HEK293 (cell line): Measurements from ENCODE around the gene CDON.

Source experiments
- CTCF ChIA-PET: fragments of 350-600 bp; formaldehyde crosslinking; extraction: SDS; loops from one replicate; lab custom pipeline; 2021; ENCODE audit warnings: antibody characterized with exemption; lab: Yijun Ruan, JAX
- POLR2A ChIA-PET: fragments of 300-600 bp; formaldehyde crosslinking; extraction: SDS; loops from one replicate; lab custom pipeline; 2020; ENCODE audit warnings: antibody characterized with exemption, inconsistent platforms; lab: Yijun Ruan, JAX
- H3K27ac ChIP-seq: fragments of 200-500 bp; sonication (Bioruptor generic); 2 replicates; pipeline ENCODE4 v1.5.1; 2014; ENCODE audit warnings: low read depth, low read length, control low read depth, inconsistent platforms; ENCODE audit errors: extremely low read depth
- H3K36me3 ChIP-seq, 2 experiments: fragments of 200-500 bp in 1 of 2; sonication (Bioruptor generic) in 1 of 2; 1 replicate in 1 of 2; 2 replicates in 1 of 2; pipeline ENCODE4 v1.5.1; 2014 to 2017; ENCODE audit warnings: inconsistent platforms in 2 of 2, low read length in 2 of 2; ENCODE audit not compliant: control insufficient read depth in 2 of 2, insufficient read depth in 1 of 2
- H3K4me1 ChIP-seq: fragments of 200-500 bp; sonication (Bioruptor generic); 2 replicates; pipeline ENCODE4 v1.5.1; 2014; ENCODE audit warnings: mild to moderate bottlenecking, low read length, inconsistent platforms; ENCODE audit not compliant: control insufficient read depth, insufficient read depth
- H3K4me3 ChIP-seq: 2 replicates; pipeline ENCODE4 v1.5.1; 2011; ENCODE audit warnings: low read depth, mild to moderate bottlenecking, control low read depth, low read length, moderate library complexity
- H3K9me3 ChIP-seq: fragments of 200-500 bp; sonication (Bioruptor generic); 2 replicates; pipeline ENCODE4 v1.5.1; 2014; ENCODE audit warnings: low read depth, low read length, inconsistent platforms; ENCODE audit not compliant: control insufficient read depth, insufficient read depth
- CTCF ChIP-seq: fragments of 450-650 bp; formaldehyde crosslinking; IDR thresholded peaks from 2 replicates; pipeline ENCODE4 v1.5.1; 2016; ENCODE audit warnings: missing biosample characterization, missing genetic modification characterization
- GLI4 ChIP-seq: fragments of 450-650 bp; formaldehyde crosslinking; IDR thresholded peaks from 2 replicates; pipeline ENCODE4 v1.5.1; 2016; ENCODE audit warnings: missing biosample characterization, missing genetic modification characterization
- GLIS2 ChIP-seq: fragments of 450-650 bp; formaldehyde crosslinking; IDR thresholded peaks from 2 replicates; pipeline ENCODE4 v1.5.1; 2016; ENCODE audit warnings: missing biosample characterization, missing genetic modification characterization
- KLF8 ChIP-seq: fragments of 450-650 bp; formaldehyde crosslinking; IDR thresholded peaks from 2 replicates; pipeline ENCODE4 v1.5.1; 2016; ENCODE audit warnings: missing biosample characterization, missing genetic modification characterization
- PRDM1 ChIP-seq: fragments of 450-650 bp; formaldehyde crosslinking; IDR thresholded peaks from 2 replicates; pipeline ENCODE4; 2016; ENCODE audit warnings: missing biosample characterization, missing genetic modification characterization
- SP7 ChIP-seq: fragments of 450-650 bp; formaldehyde crosslinking; IDR thresholded peaks from 2 replicates; pipeline ENCODE4 v1.5.1; 2016; ENCODE audit warnings: missing biosample characterization, missing genetic modification characterization
- WT1 ChIP-seq: fragments of 450-650 bp; formaldehyde crosslinking; IDR thresholded peaks from 2 replicates; pipeline ENCODE4 v1.5.1; 2016; ENCODE audit warnings: missing biosample characterization, missing genetic modification characterization
- YY2 ChIP-seq: fragments of 450-650 bp; formaldehyde crosslinking; IDR thresholded peaks from 2 replicates; pipeline ENCODE4 v1.5.1; 2016; ENCODE audit warnings: missing biosample characterization, missing genetic modification characterization
- ZIC2 ChIP-seq: fragments of 450-650 bp; formaldehyde crosslinking; IDR thresholded peaks from 2 replicates; pipeline ENCODE4 v1.5.1; 2016; ENCODE audit warnings: missing biosample characterization, missing genetic modification characterization
- ZNF114 ChIP-seq: fragments of 450-650 bp; formaldehyde crosslinking; IDR thresholded peaks from 2 replicates; pipeline ENCODE4 v1.5.0; 2017; ENCODE audit warnings: missing biosample characterization, missing genetic modification characterization
- ZNF354C ChIP-seq: fragments of 450-650 bp; formaldehyde crosslinking; IDR thresholded peaks from 2 replicates; pipeline ENCODE4 v1.5.1; 2016; ENCODE audit warnings: missing biosample characterization, missing genetic modification characterization, low read depth, borderline replicate concordance
- ZNF362 ChIP-seq: fragments of 450-650 bp; formaldehyde crosslinking; IDR thresholded peaks from 2 replicates; pipeline ENCODE4 v1.5.1; 2016; ENCODE audit warnings: missing biosample characterization, missing genetic modification characterization
- ZNF488 ChIP-seq: fragments of 450-650 bp; formaldehyde crosslinking; IDR thresholded peaks from 2 replicates; pipeline ENCODE4 v1.5.1; 2016; ENCODE audit warnings: missing biosample characterization, missing genetic modification characterization
- ZNF560 ChIP-seq: fragments of 450-650 bp; formaldehyde crosslinking; IDR thresholded peaks from 2 replicates; pipeline ENCODE4 v1.5.1; 2017; ENCODE audit warnings: missing biosample characterization, missing genetic modification characterization, borderline replicate concordance
- ZNF571 ChIP-seq: fragments of 450-650 bp; formaldehyde crosslinking; IDR thresholded peaks from 2 replicates; pipeline ENCODE4 v1.5.0; 2017; ENCODE audit warnings: missing biosample characterization, missing genetic modification characterization
- ZNF654 ChIP-seq: fragments of 450-650 bp; formaldehyde crosslinking; IDR thresholded peaks from 2 replicates; pipeline ENCODE4 v1.5.1; 2016; ENCODE audit warnings: low read depth, missing biosample characterization, missing genetic modification characterization
- ZNF670 ChIP-seq: fragments of 450-650 bp; formaldehyde crosslinking; IDR thresholded peaks from 2 replicates; pipeline ENCODE4 v1.5.1; 2016; ENCODE audit warnings: missing biosample characterization, missing genetic modification characterization, low read depth
- ZNF792 ChIP-seq: fragments of 450-650 bp; formaldehyde crosslinking; IDR thresholded peaks from 2 replicates; pipeline ENCODE4 v1.5.1; 2016; ENCODE audit warnings: missing biosample characterization, missing genetic modification characterization

The CDON gene

DNA sequence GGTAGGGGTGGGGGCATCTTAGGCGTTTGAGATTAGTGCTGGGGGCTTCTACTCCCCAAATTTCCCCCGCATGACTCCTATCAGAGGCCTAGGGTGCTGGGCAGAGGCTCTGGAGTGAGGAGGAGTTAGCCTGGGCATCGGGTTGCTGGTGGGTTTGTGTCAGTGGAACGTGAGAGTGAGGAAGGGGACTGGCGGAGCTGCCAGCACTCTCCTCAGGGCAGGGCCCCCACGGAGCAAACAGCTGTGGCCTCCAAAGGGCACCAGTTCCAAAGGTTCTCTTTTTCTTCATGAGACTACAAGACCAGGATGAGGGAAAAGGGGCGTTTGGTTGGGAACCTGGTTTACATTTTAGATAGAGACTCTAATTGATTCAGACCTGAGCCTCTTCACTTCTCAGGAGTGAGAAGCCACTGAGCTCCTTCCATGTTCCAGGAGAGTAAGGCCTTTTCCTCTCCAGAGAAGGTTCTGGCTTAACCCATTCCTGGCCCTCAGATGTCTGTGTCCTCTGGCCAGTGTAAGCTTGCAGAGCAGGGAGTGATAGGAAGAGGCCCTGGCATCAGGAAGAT lies 35.6 kb upstream of the CDON start (continued):
- TF ChIP-seq ZNF362 (tag by site-specific recombination) (no peak), ZNF571 (tag by site-specific recombination) (no peak), SP7 (tag by site-specific recombination) (no peak), PRDM1 (no peak)

DNA sequence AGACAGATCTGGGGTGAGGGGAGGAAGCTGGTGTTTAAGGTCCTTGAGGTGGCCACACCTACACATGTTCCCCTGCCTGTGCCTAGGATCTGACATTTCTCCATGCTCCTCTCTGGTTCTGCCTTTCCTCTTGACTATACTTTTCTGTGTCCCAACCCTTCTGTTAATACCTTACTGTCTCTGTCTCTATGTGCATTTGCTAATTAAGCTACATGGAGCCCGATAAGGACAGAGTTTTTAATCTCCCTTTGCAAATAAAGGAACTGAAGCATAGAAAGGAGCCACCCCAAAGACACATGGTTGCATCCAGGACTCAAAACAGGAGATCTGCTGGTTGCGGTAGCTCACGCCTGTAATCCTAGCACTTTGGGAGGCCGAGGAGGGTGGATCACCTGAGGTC lies 33.1 kb upstream of the CDON start:
- ChIA-PET POLR2A (interaction anchor here (1.3 kb wide), 1 partner anchor 9 kb away, joined by 3 read pairs; no protein-coding TSS in a partner anchor), CTCF (no interaction called here)
- no peaks in the 10 kb centered on the region for H3K36me3 ChIP-seq
- H3K9me3 ChIP-seq: no peaks in the 10 kb centered on the region
- no peak for TF ChIP-seq ZNF654 (tag by site-specific recombination)
- no peak for TF ChIP-seq ZNF560 (tag by site-specific recombination)
- no peak for TF ChIP-seq ZNF354C (tag by site-specific recombination)
- TF ChIP-seq GLI4 (tag by site-specific recombination): no peak
- TF ChIP-seq CTCF: no peak
- no peak for TF ChIP-seq ZNF792 (tag by site-specific recombination)
- no peak for TF ChIP-seq ZNF488 (tag by site-specific recombination)
- no peak for TF ChIP-seq ZNF670 (tag by site-specific recombination)
- no peak for TF ChIP-seq KLF8 (tag by site-specific recombination)
- TF ChIP-seq GLIS2: no peak
- H3K27ac ChIP-seq: no peak overlapping the region
- H3K4me3 ChIP-seq: no peak overlapping the region
- H3K4me1 ChIP-seq: no peaks in the 10 kb centered on the region

DNA sequence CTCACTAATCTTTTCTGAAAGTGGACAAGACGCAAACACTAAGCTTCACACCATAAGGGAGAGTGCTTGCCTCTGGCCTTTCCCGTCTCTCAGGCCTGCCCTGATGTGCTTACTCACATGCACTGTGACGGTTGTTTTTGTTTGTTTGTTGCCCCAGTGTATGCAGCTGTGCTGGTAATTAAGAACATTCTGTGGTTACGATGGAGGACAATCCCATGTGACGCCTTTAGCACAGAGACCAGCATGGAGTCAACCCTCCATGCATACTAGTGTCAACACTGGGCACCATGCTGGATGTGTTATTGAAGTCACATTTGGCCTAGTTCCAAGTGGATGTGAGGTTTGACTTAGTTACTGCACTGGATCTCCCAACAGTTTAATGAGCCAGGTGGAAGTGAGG lies 27.8 kb upstream of the CDON start:
- H3K36me3 ChIP-seq: no peaks in the 10 kb centered on the region
- ChIA-PET CTCF (interaction anchor here (0.6 to 1.0 kb wide), 2 partner anchors 22 to 24 kb away, joined by 4 to 5 read pairs; no protein-coding TSS in a partner anchor), POLR2A (no interaction called here)
- H3K4me1 ChIP-seq: no peaks in the 10 kb centered on the region
- no peak overlapping the region for H3K27ac ChIP-seq
- TF ChIP-seq ZIC2 (peak; percentile 60; the same call in 1 of the 2 replicates), WT1 (tag by site-specific recombination) (peak; percentile 45; the same call in 1 of the 2 replicates), ZNF114 (tag by site-specific recombination) (no peak), YY2 (tag by site-specific recombination) (0 out of 2 replicates have a peak, but pooled peaks have one; percentile 59)
- H3K4me3 ChIP-seq: no peak overlapping the region
- H3K9me3 ChIP-seq: no peaks in the 10 kb centered on the region
